ENCODE measurements around the gene LIMA1. TPM values are rescaled to one million over a fixed set of nuclear protein-coding genes. Genes with fewer than 3 reads are reported as not detected.
A peak's percentile ranks its signal among the peaks of the same experiment; 100 is the strongest.
"Not testable (repeated sequence)": the region's sequence is repeated elsewhere in the genome, so short reads cannot be mapped to it uniquely, and the experiment has no call there.

The LIMA1 gene
- polyA plus RNA-seq, 12 donors, result 109 to 218 (median 145) TPM

GRCh38 chr12:50249464-50250182, 33.7 kb downstream of the LIMA1 start:
- DNase-seq, result no peak

GRCh38 chr12:50248883-50249282, 34.4 kb downstream of the LIMA1 start:
- DNase-seq, result no peak

GRCh38 chr12:50248411-50248810, 34.9 kb downstream of the LIMA1 start:
- DNase-seq, result no peak

GRCh38 chr12:50247665-50248064, 35.7 kb downstream of the LIMA1 start:
- not testable (repeated sequence) for DNase-seq

GRCh38 chr12:50246873-50247612, 36.3 kb downstream of the LIMA1 start:
- no peak for DNase-seq

GRCh38 chr12:50246197-50246865, 37.0 kb downstream of the LIMA1 start:
- DNase-seq, result no peak

- no peak for DNase-seq
Observed at GRCh38 chr12:50243507-50243906, 39.8 kb downstream of the LIMA1 start.

- DNase-seq, result no peak
Observed at GRCh38 chr12:50242751-50243191, 40.5 kb downstream of the LIMA1 start.

GRCh38 chr12:50241178-50241577, 42.1 kb downstream of the LIMA1 start:
- DNase-seq, result no peak

GRCh38 chr12:50240792-50241114, 42.6 kb downstream of the LIMA1 start:
- no peak for DNase-seq

GRCh38 chr12:50240096-50240791, 43.1 kb downstream of the LIMA1 start:
- DNase-seq, result no peak

GRCh38 chr12:50239355-50239891, 43.9 kb downstream of the LIMA1 start:
- no peak for DNase-seq

- DNase-seq, result no peak
Observed at GRCh38 chr12:50234347-50234746, 49.0 kb downstream of the LIMA1 start.

- no peak for DNase-seq
Observed at GRCh38 chr12:50232771-50233209, 50.5 kb downstream of the LIMA1 start.

GRCh38 chr12:50232206-50232605, 51.1 kb downstream of the LIMA1 start:
- DNase-seq, result no peak

- DNase-seq, result no peak
Observed at GRCh38 chr12:50231346-50231745, 52.0 kb downstream of the LIMA1 start.

GRCh38 chr12:50230217-50230616, 53.1 kb downstream of the LIMA1 start:
- no peak for DNase-seq

- no peak for DNase-seq
Observed at GRCh38 chr12:50224026-50224692, 59.2 kb downstream of the LIMA1 start.

GRCh38 chr12:50222275-50222783, 61.0 kb downstream of the LIMA1 start:
- DNase-seq, result peak; percentile 89

GRCh38 chr12:50221228-50222008, 61.9 kb downstream of the LIMA1 start:
- DNase-seq, result peak; percentile 91
